Measurements from ENCODE around the gene ECT2L. TPM values are rescaled to one million over a fixed set of nuclear protein-coding genes. Genes with fewer than 3 reads are reported as not detected.

ECT2L gene
- polyA plus RNA-seq, 3 donors, result 0.21 to 0.43 (median 0.35) TPM

GRCh38 chr6:138848461-138848860 is 52.6 kb downstream of the ECT2L start:
- DNase-seq, result no peak

GRCh38 chr6:138849791-138850190 is 53.9 kb downstream of the ECT2L start:
- no peak for DNase-seq

- no peak for DNase-seq
Observed at GRCh38 chr6:138856654-138857053, 60.8 kb downstream of the ECT2L start.

- no peak for DNase-seq
Observed at GRCh38 chr6:138857775-138858174, 61.9 kb downstream of the ECT2L start.

GRCh38 chr6:138862456-138862855 is 66.6 kb downstream of the ECT2L start:
- no peak for DNase-seq

GRCh38 chr6:138863321-138863720 is 67.4 kb downstream of the ECT2L start:
- peak; percentile 4 for DNase-seq

GRCh38 chr6:138864343-138864890 is 68.5 kb downstream of the ECT2L start:
- DNase-seq, result no peak

GRCh38 chr6:138865480-138866109 is 69.7 kb downstream of the ECT2L start:
- no peak for DNase-seq

- DNase-seq, result no peak
Observed at GRCh38 chr6:138868181-138868580, 72.3 kb downstream of the ECT2L start.

- DNase-seq, result no peak
Observed at GRCh38 chr6:138869398-138869797, 73.5 kb downstream of the ECT2L start.

- DNase-seq, result no peak
Observed at GRCh38 chr6:138873191-138873590, 77.3 kb downstream of the ECT2L start.

- no peak for DNase-seq
Observed at GRCh38 chr6:138882369-138883017, 86.6 kb downstream of the ECT2L start.

- DNase-seq, result no peak
Observed at GRCh38 chr6:138885156-138885819, 89.4 kb downstream of the ECT2L start.

GRCh38 chr6:138891255-138891986 is 95.5 kb downstream of the ECT2L start:
- DNase-seq, result no peak

GRCh38 chr6:138896104-138896756 is 100.3 kb downstream of the ECT2L start:
- DNase-seq, result no peak

GRCh38 chr6:138897031-138897430 is 101.1 kb downstream of the ECT2L start:
- no peak for DNase-seq

- DNase-seq, result no peak
Observed at GRCh38 chr6:138907167-138907566, 111.3 kb downstream of the ECT2L start.

- no peak for DNase-seq
Observed at GRCh38 chr6:138909511-138909910, 113.6 kb downstream of the ECT2L start.

- no peak for DNase-seq
Observed at GRCh38 chr6:138909975-138910374, 114.1 kb downstream of the ECT2L start.

- no peak for DNase-seq
Observed at GRCh38 chr6:138912308-138912707, 116.4 kb downstream of the ECT2L start.

GRCh38 chr6:138914701-138915100 is 118.8 kb downstream of the ECT2L start:
- DNase-seq, result no peak

GRCh38 chr6:138920906-138921305 is 125.0 kb downstream of the ECT2L start:
- DNase-seq, result no peak
